Chondrocyte (in vitro differentiated cells): Measurements from ENCODE around the gene RETN. TPM values are rescaled to one million over a fixed set of nuclear protein-coding genes. Genes with fewer than 3 reads are reported as not detected.

Experiments
- DNase-seq: peaks from one replicate; pipeline ENCODE4 v3.0.0; 2021; ENCODE audit warnings: mixed read lengths, low spot score
- H3K27ac Mint-ChIP-seq: one replicate; pipeline ENCODE4 v1.8.0; 2021; ENCODE audit warnings: mild to moderate bottlenecking, moderate library complexity, mixed read lengths; ENCODE audit not compliant: unreplicated experiment
- H3K27me3 Mint-ChIP-seq: 2 replicates; pipeline ENCODE4 v1.8.0; 2021; ENCODE audit warnings: low read depth, mixed read lengths
- H3K36me3 Mint-ChIP-seq: 2 replicates; pipeline ENCODE4 v1.8.0; 2021; ENCODE audit warnings: low read depth, mixed read lengths
- H3K4me1 Mint-ChIP-seq: 2 replicates; pipeline ENCODE4 v1.8.0; 2021; ENCODE audit warnings: low read depth, mild to moderate bottlenecking, mixed read lengths
- H3K4me3 Mint-ChIP-seq: one replicate; pipeline ENCODE4 v1.8.0; 2021; ENCODE audit warnings: mild to moderate bottlenecking, moderate library complexity, mixed read lengths; ENCODE audit not compliant: unreplicated experiment
- H3K9me3 Mint-ChIP-seq: 2 replicates; pipeline ENCODE4 v1.8.0; 2021; ENCODE audit warnings: low read depth, mixed read lengths
- CTCF ChIP-seq: fragments of 200-600 bp; sonication (generic); IDR thresholded peaks from 2 replicates; pipeline ENCODE4 v1.5.0; 2021; ENCODE audit warnings: antibody characterized with exemption, mild to moderate bottlenecking, moderate library complexity
- total RNA-seq: library from RNA; stranded (reverse); gene quantifications from 3 replicates; pipeline ENCODE4 v1.2.1, GENCODE V29; 2021

Gene RETN
- total RNA-seq, 1 donor from 2014 or later: not detected

GRCh38 chr19:7665076-7665475 lies 3.8 kb upstream of the RETN start:
- no peak for DNase-seq
- H3K27ac Mint-ChIP-seq: no peak overlapping the region
- no peaks in the 10 kb centered on the region for H3K36me3 Mint-ChIP-seq
- no peaks in the 10 kb centered on the region for H3K9me3 Mint-ChIP-seq
- H3K4me1 Mint-ChIP-seq: no peaks in the 10 kb centered on the region
- peaks cover 27% of the 10 kb centered on the region for H3K27me3 Mint-ChIP-seq
- H3K4me3 Mint-ChIP-seq: no peak overlapping the region
- TF ChIP-seq CTCF: no peak

GRCh38 chr19:7669641-7670040 lies 792 bp downstream of the RETN start:
- no peak for DNase-seq
- H3K4me1 Mint-ChIP-seq: peaks cover 5% of the 10 kb centered on the region
- no peak overlapping the region for H3K4me3 Mint-ChIP-seq
- H3K9me3 Mint-ChIP-seq: peaks cover 4% of the 10 kb centered on the region
- no peak for TF ChIP-seq CTCF
- no peaks in the 10 kb centered on the region for H3K36me3 Mint-ChIP-seq
- H3K27me3 Mint-ChIP-seq: peaks cover 40% of the 10 kb centered on the region
- no peak overlapping the region for H3K27ac Mint-ChIP-seq

DNA sequence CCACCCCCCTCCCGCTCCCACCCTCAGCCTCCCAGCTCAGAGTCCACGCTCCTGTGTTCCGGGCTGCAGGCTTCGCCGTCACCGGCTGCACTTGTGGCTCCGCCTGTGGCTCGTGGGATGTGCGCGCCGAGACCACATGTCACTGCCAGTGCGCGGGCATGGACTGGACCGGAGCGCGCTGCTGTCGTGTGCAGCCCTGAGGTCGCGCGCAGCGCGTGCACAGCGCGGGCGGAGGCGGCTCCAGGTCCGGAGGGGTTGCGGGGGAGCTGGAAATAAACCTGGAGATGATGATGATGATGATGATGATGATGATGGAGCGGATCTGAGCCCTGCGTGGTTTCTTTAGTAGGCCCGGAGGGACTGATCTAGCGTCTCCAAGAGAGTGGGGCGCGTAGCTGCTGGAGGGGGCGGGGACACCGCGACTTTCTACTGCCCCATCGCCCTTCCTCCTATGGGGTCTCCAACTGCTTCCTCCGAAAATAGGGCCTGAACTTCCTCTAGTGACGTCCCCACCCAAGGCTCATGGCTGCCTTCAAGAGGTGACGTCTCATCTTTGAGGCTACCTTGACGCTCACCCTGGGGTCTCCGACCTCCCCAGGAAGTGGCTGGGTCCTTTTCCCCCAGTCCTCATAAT lies 1.4 kb downstream of the RETN start:
- Mint-ChIP-seq H3K27me3 (peaks cover 40% of the 10 kb centered on the region), H3K36me3 (no peaks in the 10 kb centered on the region)

DNA sequence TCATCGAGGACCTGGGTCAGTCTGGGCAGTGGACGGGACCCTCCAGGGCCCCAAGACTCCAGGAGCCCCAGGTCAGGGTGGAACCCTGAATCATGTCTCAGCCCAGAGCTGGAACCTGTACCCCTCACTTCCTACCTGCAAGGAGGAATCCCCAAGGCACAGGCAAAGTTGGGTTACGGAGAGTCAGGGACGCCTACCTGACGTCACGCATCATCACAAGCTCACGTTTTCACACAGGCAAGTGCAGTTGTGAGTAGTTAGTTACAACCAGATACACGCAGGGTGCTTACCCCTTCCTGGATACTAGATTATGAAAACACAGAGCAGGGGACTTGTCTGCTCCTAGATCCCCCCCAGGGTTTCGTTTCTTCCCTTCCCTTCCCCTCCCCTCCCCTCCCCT lies 1.9 kb downstream of the RETN start:
- no peaks in the 10 kb centered on the region for H3K36me3 Mint-ChIP-seq
- H3K4me1 Mint-ChIP-seq: peaks cover 5% of the 10 kb centered on the region
- peaks cover 4% of the 10 kb centered on the region for H3K9me3 Mint-ChIP-seq
- DNase-seq: no peak
- H3K27ac Mint-ChIP-seq: no peak overlapping the region
- H3K27me3 Mint-ChIP-seq: peaks cover 40% of the 10 kb centered on the region
- no peak for TF ChIP-seq CTCF
- H3K4me3 Mint-ChIP-seq: no peak overlapping the region

More for the DNA sequence above, 1.4 kb downstream of the RETN start:
- Mint-ChIP-seq H3K4me3 (peak overlapping the region; percentile 64), H3K27ac (no peak overlapping the region), H3K4me1 (peaks cover 5% of the 10 kb centered on the region), H3K9me3 (peaks cover 4% of the 10 kb centered on the region)
- no peak for DNase-seq
- no peak for TF ChIP-seq CTCF

GRCh38 chr19:7672522-7672921 lies 3.7 kb downstream of the RETN start:
- Mint-ChIP-seq H3K27me3 (peaks cover 47% of the 10 kb centered on the region), H3K4me3 (no peak overlapping the region), H3K4me1 (peaks cover 5% of the 10 kb centered on the region), H3K36me3 (no peaks in the 10 kb centered on the region), H3K9me3 (peaks cover 4% of the 10 kb centered on the region), H3K27ac (no peak overlapping the region)
- DNase-seq: no peak
- TF ChIP-seq CTCF: no peak
